ENCODE data around the gene ZHX3. TPM values are rescaled to one million over a fixed set of nuclear protein-coding genes. Genes with fewer than 3 reads are reported as not detected.
"Not testable (repeated sequence)": the region's sequence is repeated elsewhere in the genome, so short reads cannot be mapped to it uniquely, and the experiment has no call there.

ZHX3 gene
- total and polyA plus RNA-seq, 2 of the 13 experiments (the other 11 are each of a cell fraction or from before 2014, with no cell fraction given): 8.4 to 11.7 TPM

- ATAC-seq; CTCF ChIA-PET (ENCODE audit: low intra/inter-chr PET ratio, low total read pairs); DNase-seq (ENCODE audit: low spot score); H3K79me2 ChIP-seq (ENCODE audit: insufficient read depth, low read length); H3K9ac ChIP-seq (ENCODE audit: insufficient read depth, low read depth, low read length); intact Hi-C loops (cut with micrococcal nuclease; ENCODE audit: unreplicated experiment); H3K4me3 ChIP-seq (replicated peaks in 1 of 3; ENCODE audit: insufficient read depth in 1 of 3, low read depth in 2 of 3, low read length in 3 of 3); H2AFZ ChIP-seq (ENCODE audit: low read length); H3K4me2 ChIP-seq (ENCODE audit: low read depth, low read length); BruUV-seq (replicated peaks); H4K20me1 ChIP-seq (ENCODE audit: insufficient read depth, low read length); H3K9me3 ChIP-seq (ENCODE audit: low read length); H3K27ac ChIP-seq (ENCODE audit: extremely low read length, insufficient read depth, low read length); FAIRE-seq; H3K36me3 ChIP-seq (replicated peaks in 1 of 2; ENCODE audit: control insufficient read depth in 1 of 2, insufficient read depth in 2 of 2, low read length in 2 of 2); H3K27me3 ChIP-seq (ENCODE audit: control insufficient read depth in 1 of 2, insufficient read depth in 2 of 2, low read length in 2 of 2): not testable (repeated sequence)
- peaks cover 57% of the 10 kb centered on the region for H3K4me1 ChIP-seq (ENCODE audit: insufficient read depth, low read length)
- 35% methylated on average over 9 of the region's 9 CpGs for WGBS (ENCODE audit: low lambda C conversion rate)
- POLR2A ChIA-PET: interaction anchor here (0.7 kb wide), 1 partner anchor 104 kb away, joined by 3 read pairs; the partner anchor contains the start of gene TOP1
- TF ChIP-seq ZNF770 (CRISPR knock-in tag; IDR thresholded peaks at IDR 0.05) (peak; percentile 59; the same call in 1 of the 2 replicates), ZMYM3 (CRISPR knock-in tag; IDR thresholded peaks at IDR 0.05) (0 out of 2 replicates have a peak, but pooled peaks have one; percentile 19), ZNF547 (CRISPR knock-in tag; IDR thresholded peaks at IDR 0.05) (0 out of 2 replicates have a peak, but pooled peaks have one; percentile 20), CEBPG (CRISPR knock-in tag; IDR thresholded peaks at IDR 0.05) (0 out of 2 replicates have a peak, but pooled peaks have one; percentile 18), ZNF460 (CRISPR knock-in tag; IDR thresholded peaks at IDR 0.05; ENCODE audit: borderline replicate concordance) (0 out of 2 replicates have a peak, but pooled peaks have one; percentile 40)
- TF ChIP-seq, protein P1, sequence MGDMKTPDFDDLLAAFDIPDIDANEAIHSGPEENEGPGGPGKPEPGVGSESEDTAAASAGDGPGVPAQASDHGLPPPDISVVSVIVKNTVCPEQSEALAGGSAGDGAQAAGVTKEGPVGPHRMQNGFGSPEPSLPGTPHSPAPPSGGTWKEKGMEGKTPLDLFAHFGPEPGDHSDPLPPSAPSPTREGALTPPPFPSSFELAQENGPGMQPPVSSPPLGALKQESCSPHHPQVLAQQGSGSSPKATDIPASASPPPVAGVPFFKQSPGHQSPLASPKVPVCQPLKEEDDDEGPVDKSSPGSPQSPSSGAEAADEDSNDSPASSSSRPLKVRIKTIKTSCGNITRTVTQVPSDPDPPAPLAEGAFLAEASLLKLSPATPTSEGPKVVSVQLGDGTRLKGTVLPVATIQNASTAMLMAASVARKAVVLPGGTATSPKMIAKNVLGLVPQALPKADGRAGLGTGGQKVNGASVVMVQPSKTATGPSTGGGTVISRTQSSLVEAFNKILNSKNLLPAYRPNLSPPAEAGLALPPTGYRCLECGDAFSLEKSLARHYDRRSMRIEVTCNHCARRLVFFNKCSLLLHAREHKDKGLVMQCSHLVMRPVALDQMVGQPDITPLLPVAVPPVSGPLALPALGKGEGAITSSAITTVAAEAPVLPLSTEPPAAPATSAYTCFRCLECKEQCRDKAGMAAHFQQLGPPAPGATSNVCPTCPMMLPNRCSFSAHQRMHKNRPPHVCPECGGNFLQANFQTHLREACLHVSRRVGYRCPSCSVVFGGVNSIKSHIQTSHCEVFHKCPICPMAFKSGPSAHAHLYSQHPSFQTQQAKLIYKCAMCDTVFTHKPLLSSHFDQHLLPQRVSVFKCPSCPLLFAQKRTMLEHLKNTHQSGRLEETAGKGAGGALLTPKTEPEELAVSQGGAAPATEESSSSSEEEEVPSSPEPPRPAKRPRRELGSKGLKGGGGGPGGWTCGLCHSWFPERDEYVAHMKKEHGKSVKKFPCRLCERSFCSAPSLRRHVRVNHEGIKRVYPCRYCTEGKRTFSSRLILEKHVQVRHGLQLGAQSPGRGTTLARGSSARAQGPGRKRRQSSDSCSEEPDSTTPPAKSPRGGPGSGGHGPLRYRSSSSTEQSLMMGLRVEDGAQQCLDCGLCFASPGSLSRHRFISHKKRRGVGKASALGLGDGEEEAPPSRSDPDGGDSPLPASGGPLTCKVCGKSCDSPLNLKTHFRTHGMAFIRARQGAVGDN (CRISPR knock-in tag; IDR thresholded peaks at IDR 0.05): 0 out of 2 replicates have a peak, but pooled peaks have one; percentile 14
- TF ChIP-seq, protein P2, sequence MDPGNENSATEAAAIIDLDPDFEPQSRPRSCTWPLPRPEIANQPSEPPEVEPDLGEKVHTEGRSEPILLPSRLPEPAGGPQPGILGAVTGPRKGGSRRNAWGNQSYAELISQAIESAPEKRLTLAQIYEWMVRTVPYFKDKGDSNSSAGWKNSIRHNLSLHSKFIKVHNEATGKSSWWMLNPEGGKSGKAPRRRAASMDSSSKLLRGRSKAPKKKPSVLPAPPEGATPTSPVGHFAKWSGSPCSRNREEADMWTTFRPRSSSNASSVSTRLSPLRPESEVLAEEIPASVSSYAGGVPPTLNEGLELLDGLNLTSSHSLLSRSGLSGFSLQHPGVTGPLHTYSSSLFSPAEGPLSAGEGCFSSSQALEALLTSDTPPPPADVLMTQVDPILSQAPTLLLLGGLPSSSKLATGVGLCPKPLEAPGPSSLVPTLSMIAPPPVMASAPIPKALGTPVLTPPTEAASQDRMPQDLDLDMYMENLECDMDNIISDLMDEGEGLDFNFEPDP (CRISPR knock-in tag; conservative IDR thresholded peaks at IDR 0.05): 0 out of 2 replicates have a peak, but pooled peaks have one; percentile 17
- in situ Hi-C loops (cut with HindIII; ENCODE audit: extremely low pct_ligation_motif_present, low pct_unique_long_range_greater_than_20kb): loop anchor here (10.0 kb wide), 1 partner anchor 202 kb away; no protein-coding TSS in a partner anchor
These were observed 185.1 kb downstream of the ZHX3 start for GRCh38 chr20:41132388-41132775.
